Panc1 (cell line): Measurements from ENCODE around the gene MAGED4B. TPM values are rescaled to one million over a fixed set of nuclear protein-coding genes. Genes with fewer than 3 reads are reported as not detected.
"Not testable (repeated sequence)": the region's sequence is repeated elsewhere in the genome, so short reads cannot be mapped to it uniquely, and the experiment has no call there.

Experiments used
- ATAC-seq: fragments of 200-7000 bp; cut with Tn5 transposase; 2 replicates; pipeline ENCODE4 v1.9.1; 2020; ENCODE audit warnings: mild to moderate bottlenecking, moderate library complexity
- BruUV-seq: library from RNA; stranded (reverse); fragments of 400-500 nt; replicated peaks from 2 replicates; lab custom pipeline; 2021; lab: Mats Ljungman, UMichigan
- CTCF ChIA-PET: fragments of 300-600 bp; sonication (Branson Sonifier 250); formaldehyde crosslinking; loops from one replicate; lab custom pipeline; 2022; ENCODE audit warnings: antibody characterized with exemption; lab: Charles Lee
- POLR2A ChIA-PET: fragments of 300-600 bp; sonication (Branson Sonifier 250); formaldehyde crosslinking; loops from one replicate; lab custom pipeline; 2022; ENCODE audit warnings: antibody characterized with exemption; lab: Charles Lee
- DNase-seq: peaks from one replicate; pipeline ENCODE4 v3.0.0-alpha.2; 2010; ENCODE audit warnings: low read depth, low spot score
- H3K27ac ChIP-seq: 2 replicates; pipeline ENCODE4 v1.5.1; 2011; ENCODE audit warnings: mild to moderate bottlenecking, low read length, inconsistent platforms
- H3K27me3 ChIP-seq: fragments of 200-500 bp; sonication (Bioruptor generic); 2 replicates; pipeline ENCODE4 v1.6.0; 2014; ENCODE audit warnings: low read length, inconsistent platforms; ENCODE audit not compliant: control insufficient read depth, insufficient read depth
- H3K36me3 ChIP-seq: fragments of 200-500 bp; sonication (Bioruptor generic); 2 replicates; pipeline ENCODE4 v1.5.1; 2014; ENCODE audit warnings: inconsistent platforms, mild to moderate bottlenecking, low read length, moderate library complexity; ENCODE audit not compliant: control insufficient read depth, insufficient read depth
- H3K4me1 ChIP-seq: 2 replicates; pipeline ENCODE4 v1.5.1; 2011; ENCODE audit warnings: inconsistent platforms, mild to moderate bottlenecking, low read length, moderate library complexity; ENCODE audit not compliant: control insufficient read depth, insufficient read depth
- H3K4me3 ChIP-seq, 2 experiments: 2 replicates each; pipeline ENCODE4 v1.5.1; 2011 to 2012; ENCODE audit warnings: low read depth in 2 of 2, low read length in 2 of 2, mild to moderate bottlenecking in 2 of 2, inconsistent platforms in 1 of 2, moderate library complexity in 1 of 2
- H3K9me3 ChIP-seq: fragments of 200-500 bp; sonication (Bioruptor generic); 2 replicates; pipeline ENCODE4 v1.5.1; 2014; ENCODE audit warnings: low read depth, mild to moderate bottlenecking, inconsistent platforms, low read length, moderate library complexity; ENCODE audit not compliant: control insufficient read depth, insufficient read depth
- CTCF ChIP-seq: fragments of 450-650 bp; IDR thresholded peaks from 2 replicates; pipeline ENCODE4 v1.5.1; 2017; ENCODE audit warnings: mild to moderate bottlenecking
- POLR2AphosphoS5 ChIP-seq: IDR thresholded peaks from 2 replicates; pipeline ENCODE4 v1.6.1; 2012; ENCODE audit warnings: mild to moderate bottlenecking, low read depth, low read length, moderate library complexity
- REST ChIP-seq, 2 experiments: IDR thresholded peaks; 2 replicates each; pipeline ENCODE4 v1.6.1; 2011 to 2012; ENCODE audit warnings: low read depth in 2 of 2, control low read depth in 1 of 2, low read length in 1 of 2, mild to moderate bottlenecking in 1 of 2, moderate library complexity in 1 of 2; ENCODE audit not compliant: insufficient read depth in 1 of 2
- SIN3A ChIP-seq: IDR thresholded peaks from 2 replicates; pipeline ENCODE4 v1.6.1; 2012; ENCODE audit warnings: low read depth, mild to moderate bottlenecking, low read length, moderate library complexity, borderline replicate concordance; ENCODE audit not compliant: insufficient read depth
- TCF7L2 ChIP-seq: IDR thresholded peaks from 2 replicates; pipeline ENCODE4 v1.6.1; 2011; ENCODE audit warnings: mild to moderate bottlenecking, low read depth, low read length, inconsistent platforms
- in situ Hi-C: cut with HindIII; loops from 2 replicates; pipeline ENCODE4 v1.10.0; 2016; ENCODE audit warnings: low sequenced_read_pairs, low pct_unique_long_range_greater_than_20kb
- intact Hi-C: fragments of 100-400 bp; cut with micrococcal nuclease; formaldehyde crosslinking; loops from one replicate; pipeline ENCODE4 v1.10.0; 2022; ENCODE audit not compliant: unreplicated experiment
- total RNA-seq: library from RNA; stranded (reverse); gene quantifications from one replicate; pipeline ENCODE4 v1.2.1, GENCODE V29; 2021; ENCODE audit not compliant: unreplicated experiment

MAGED4B gene
- total RNA-seq, 1 experiment from 2014 or later: 2.6 TPM

GRCh38 chrX:52082578-52082977, 13.6 kb upstream of the MAGED4B start:
- DNase-seq (no peak), ATAC-seq (no peak)
- BruUV-seq: no TSS peak
- intact Hi-C loops: no loop called here
- CTCF ChIA-PET: no interaction called here
- Histone ChIP-seq H3K9me3 (no peaks in the 10 kb centered on the region), H3K4me3 (no peak overlapping the region), H3K4me1 (no peaks in the 10 kb centered on the region), H3K36me3 (no peaks in the 10 kb centered on the region), H3K27ac (no peak overlapping the region), H3K27me3 (no peaks in the 10 kb centered on the region)
- in situ Hi-C loops: no loop called here
- no peak for TF ChIP-seq TCF7L2
- no peak for TF ChIP-seq POLR2AphosphoS5
- TF ChIP-seq CTCF: no peak
- TF ChIP-seq REST (IDR thresholded peaks at IDR 0.05; ENCODE audit: insufficient read depth in 1 of 2, low read depth in 2 of 2, low read length in 1 of 2): no peak
- TF ChIP-seq SIN3A: no peak
- POLR2A ChIA-PET: no interaction called here

- no TSS peak for BruUV-seq
- no peak for DNase-seq
- H3K27ac ChIP-seq: no peak overlapping the region
- intact Hi-C loops (no loop called here), in situ Hi-C loops (no loop called here)
- ChIA-PET POLR2A (no interaction called here), CTCF (no interaction called here)
- H3K4me1 ChIP-seq: no peaks in the 10 kb centered on the region
- H3K9me3 ChIP-seq: no peaks in the 10 kb centered on the region
- no peaks in the 10 kb centered on the region for H3K36me3 ChIP-seq
- TF ChIP-seq CTCF: no peak
- TF ChIP-seq SIN3A: no peak
- TF ChIP-seq POLR2AphosphoS5: no peak
- no peak for TF ChIP-seq REST (IDR thresholded peaks at IDR 0.05; ENCODE audit: insufficient read depth in 1 of 2, low read depth in 2 of 2, low read length in 1 of 2)
- no peak for TF ChIP-seq TCF7L2
- no peaks in the 10 kb centered on the region for H3K27me3 ChIP-seq
- H3K4me3 ChIP-seq: no peak overlapping the region
- no peak for ATAC-seq
These were observed 9.1 kb upstream of the MAGED4B start for GRCh38 chrX:52078131-52078530.

GRCh38 chrX:52042288-52042687, 26.7 kb downstream of the MAGED4B start:
- H3K4me1 ChIP-seq, H3K27ac ChIP-seq, ATAC-seq, H3K4me3 ChIP-seq, CTCF ChIA-PET, H3K9me3 ChIP-seq, BruUV-seq, DNase-seq, intact Hi-C loops, H3K27me3 ChIP-seq, in situ Hi-C loops, H3K36me3 ChIP-seq, POLR2A ChIA-PET: not testable (repeated sequence)
